SK-N-MC (cell line): ENCODE measurements around the gene OBSCN.

ENCODE experiments used
- EZH2 ChIP-seq: fragments of 200-600 bp; sonication (generic); IDR thresholded peaks from one replicate; pipeline ENCODE4 v1.6.1; 2017; ENCODE audit warnings: antibody characterized with exemption
- FOXP2 ChIP-seq: optimal IDR thresholded peaks from 2 replicates; pipeline ENCODE3; 2011; ENCODE audit warnings: mild to moderate bottlenecking, moderate library complexity; ENCODE audit not compliant: insufficient read depth; ENCODE audit errors: extremely low read length, control extremely low read depth
- POLR2AphosphoS5 ChIP-seq: IDR thresholded peaks from 2 replicates; pipeline ENCODE4 v1.6.1; 2012; ENCODE audit warnings: mild to moderate bottlenecking, low read depth, low read length, borderline replicate concordance

DNA sequence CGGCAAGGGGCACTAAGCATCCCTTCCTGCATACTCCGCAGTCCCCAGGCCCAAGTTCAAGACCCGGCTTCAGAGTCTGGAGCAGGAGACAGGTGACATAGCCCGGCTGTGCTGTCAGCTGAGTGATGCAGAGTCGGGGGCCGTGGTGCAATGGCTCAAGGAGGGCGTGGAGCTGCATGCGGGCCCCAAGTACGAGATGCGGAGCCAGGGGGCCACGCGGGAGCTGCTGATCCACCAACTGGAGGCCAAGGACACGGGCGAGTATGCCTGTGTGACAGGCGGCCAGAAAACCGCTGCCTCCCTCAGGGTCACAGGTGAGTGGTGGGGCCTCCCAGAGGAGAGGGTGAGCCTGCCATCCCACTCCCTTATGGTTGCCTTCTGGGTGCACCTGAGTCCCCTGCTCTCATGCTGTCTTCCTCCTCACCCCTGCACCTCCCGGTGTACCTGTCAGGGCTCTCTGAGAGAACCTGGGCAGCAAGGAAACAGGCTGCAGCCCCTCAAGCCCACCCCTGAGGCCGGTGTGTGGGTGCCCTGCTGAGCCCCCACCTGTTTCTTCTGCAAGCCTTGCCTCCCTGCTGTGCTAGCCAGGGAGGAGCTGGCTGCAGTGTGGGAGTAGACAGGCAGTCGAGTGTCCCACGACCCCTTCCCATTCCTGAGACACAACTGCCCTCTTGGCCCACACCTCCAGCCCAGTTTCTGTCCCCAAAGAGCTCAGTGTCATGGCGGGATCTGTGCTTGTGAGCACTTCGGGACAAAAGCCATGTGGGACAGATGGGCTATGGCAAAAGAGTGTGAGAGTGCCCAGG, 99.6 kb downstream of the OBSCN start:
- TF ChIP-seq POLR2AphosphoS5 (no peak), EZH2 (no peak), FOXP2 (no peak)
